BLaER1 treated with 17β-estradiol and CSF1 and Interleukin-3, amounts not matched to agents 10 nM and 100 nM (cell line): ENCODE measurements around the gene APAF1.

Experiments used
- H3K27ac ChIP-seq, 11 experiments: shearing (Covaris generic); formaldehyde crosslinking; 2 replicates each; pipeline ENCODE4 v1.8.1; 2022
- H3K27me3 ChIP-seq, 11 experiments: shearing (Covaris generic); formaldehyde crosslinking; 2 replicates each; pipeline ENCODE4 v1.8.1; 2022
- H3K36me3 ChIP-seq, 11 experiments: shearing (Covaris generic); formaldehyde crosslinking; 2 replicates each; pipeline ENCODE4 v1.8.1; 2022
- H3K4me1 ChIP-seq, 10 experiments: shearing (Covaris generic); formaldehyde crosslinking; 2 replicates each; pipeline ENCODE4 v1.8.1; 2022
- H3K4me2 ChIP-seq, 11 experiments: shearing (Covaris generic); formaldehyde crosslinking; 2 replicates each; pipeline ENCODE4 v1.8.1; 2022
- H3K4me3 ChIP-seq, 10 experiments: shearing (Covaris generic); formaldehyde crosslinking; 2 replicates each; pipeline ENCODE4 v1.8.1; 2022
- H3K9ac ChIP-seq, 11 experiments: shearing (Covaris generic); formaldehyde crosslinking; 2 replicates each; pipeline ENCODE4 v1.8.1; 2022
- H3K9me3 ChIP-seq, 11 experiments: shearing (Covaris generic); formaldehyde crosslinking; replicated peaks in 1 of 11; 2 replicates each; pipeline ENCODE4 v1.8.1; 2022
- H4K20me1 ChIP-seq, 11 experiments: shearing (Covaris generic); formaldehyde crosslinking; 2 replicates each; pipeline ENCODE4 v1.8.1; 2022
- Cebpa-rat ChIP-seq, 11 experiments: shearing (Covaris generic); IDR thresholded peaks; 2 replicates each; pipeline ENCODE4 v1.8.1; 2022

APAF1 gene

DNA sequence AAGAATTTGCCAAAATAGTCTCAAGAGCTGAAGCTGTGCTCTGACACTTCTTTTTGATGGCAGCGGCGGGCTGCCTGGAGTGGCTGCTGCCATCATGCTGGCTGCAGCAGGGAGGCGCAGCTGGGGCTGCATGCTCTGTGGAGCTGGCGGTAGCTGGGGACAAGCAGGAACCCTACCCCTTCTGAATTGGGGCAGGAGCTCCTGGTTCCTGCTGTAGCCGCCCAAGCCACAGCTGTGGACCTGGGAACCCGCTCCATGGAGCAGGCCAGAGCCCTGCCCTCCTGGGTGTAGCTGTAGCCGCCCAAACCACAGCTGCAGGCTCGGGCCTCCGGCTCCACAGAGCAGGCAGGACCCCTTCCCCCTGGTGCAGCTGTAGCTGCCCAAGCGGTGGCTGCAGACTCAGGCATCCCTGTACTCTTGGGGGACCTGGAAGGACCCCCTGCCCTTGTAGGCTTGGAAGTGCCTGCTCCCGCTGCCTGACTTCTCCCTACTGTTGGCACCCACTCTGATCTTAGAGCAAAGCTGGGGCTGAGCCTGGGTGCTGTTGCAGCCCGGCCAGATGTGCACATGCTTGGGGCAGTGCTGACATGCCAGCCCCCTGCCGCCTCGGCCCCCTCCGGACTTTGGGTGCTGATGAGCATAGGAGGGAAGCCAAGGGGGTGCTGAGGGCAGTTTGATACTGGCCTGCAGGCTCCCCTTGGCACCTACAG is 33.3 kb downstream of the APAF1 start:
- Histone ChIP-seq H3K36me3 (peaks cover 69 to 100% (median 94%) of the 10 kb centered on the region in 11 experiments), H3K9ac (no peak overlapping the region), H3K4me3 (no peak overlapping the region), H3K4me1 (peaks cover 0 to 10% (median 0%) of the 10 kb centered on the region in 10 experiments; a peak in 2 of 20 replicates), H4K20me1 (peaks cover 0 to 26% (median 3%) of the 10 kb centered on the region in 11 experiments; a peak in 6 of 22 replicates), H3K27me3 (no peaks in the 10 kb centered on the region), H3K9me3 (no peaks in the 10 kb centered on the region), H3K27ac (no peak overlapping the region), H3K4me2 (no peak overlapping the region)
- no peak for TF ChIP-seq Cebpa-rat (IDR thresholded peaks at IDR 0.05)

DNA sequence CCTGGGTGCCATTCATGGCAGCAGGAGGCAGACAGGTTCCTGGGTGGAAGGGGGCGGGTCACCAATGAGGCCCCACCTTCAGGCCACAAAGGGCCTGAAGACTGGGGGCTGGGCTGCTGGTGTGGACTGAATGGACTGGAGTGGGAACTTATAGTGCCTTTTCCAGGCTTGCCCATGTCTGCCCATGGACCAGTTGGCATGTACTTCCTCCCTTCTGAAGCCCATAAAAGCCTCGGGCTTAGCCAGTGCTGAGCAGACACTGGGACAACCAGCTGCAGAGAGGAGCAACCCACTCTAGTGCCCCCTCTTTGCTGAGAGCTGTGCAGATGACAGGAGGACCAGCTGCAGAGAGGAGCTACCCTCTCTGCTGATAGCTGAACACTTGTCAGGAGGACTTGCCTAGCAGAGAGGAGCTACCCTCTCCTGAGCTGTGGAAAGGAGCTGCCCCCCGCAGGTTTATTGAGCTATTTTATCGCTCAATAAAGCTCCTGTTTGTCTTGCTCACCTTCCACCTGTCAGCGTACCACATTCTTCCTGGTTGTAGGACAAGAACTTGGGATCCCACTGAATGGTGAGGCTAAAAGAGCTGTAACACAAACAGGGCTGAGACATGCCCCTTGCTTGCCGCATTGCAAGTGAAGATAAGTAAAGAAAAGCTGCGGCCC is 34.0 kb downstream of the APAF1 start:
- H3K9ac ChIP-seq = no peak overlapping the region
- peaks cover 69 to 100% (median 93%) of the 10 kb centered on the region in 11 experiments for H3K36me3 ChIP-seq
- H3K4me3 ChIP-seq = no peak overlapping the region
- H3K9me3 ChIP-seq = no peaks in the 10 kb centered on the region
- no peaks in the 10 kb centered on the region for H3K27me3 ChIP-seq
- peaks cover 0 to 24% (median 3%) of the 10 kb centered on the region in 11 experiments; a peak in 6 of 22 replicates for H4K20me1 ChIP-seq
- H3K27ac ChIP-seq = no peak overlapping the region
- no peak overlapping the region for H3K4me2 ChIP-seq
- no peak for TF ChIP-seq Cebpa-rat (IDR thresholded peaks at IDR 0.05)
- peaks cover 0 to 9% (median 0%) of the 10 kb centered on the region in 10 experiments; a peak in 2 of 20 replicates for H3K4me1 ChIP-seq

DNA sequence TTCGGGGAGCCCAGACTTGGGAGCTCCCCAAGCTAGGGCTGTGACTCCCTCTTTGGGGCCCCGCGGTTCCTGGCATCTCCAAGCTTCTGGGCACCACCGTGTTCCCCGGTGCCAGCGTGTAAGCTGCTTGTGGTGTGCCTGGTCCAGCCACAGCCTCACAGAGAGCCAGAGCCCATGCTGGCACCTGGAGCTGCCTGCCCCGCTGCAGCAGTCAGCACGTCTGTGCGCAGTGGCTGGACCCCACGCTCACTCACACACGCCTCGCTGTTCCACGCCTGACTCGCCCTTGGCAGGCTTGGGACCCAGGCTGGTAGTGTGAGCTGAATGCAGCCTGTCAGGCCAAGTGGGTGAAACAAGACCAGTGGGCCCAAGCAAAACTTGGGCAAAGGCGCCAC is 34.5 kb downstream of the APAF1 start:
- Histone ChIP-seq H3K27ac (no peak overlapping the region), H3K4me3 (no peak overlapping the region), H3K9ac (no peak overlapping the region), H4K20me1 (peaks cover 0 to 21% (median 3%) of the 10 kb centered on the region in 11 experiments; a peak in 6 of 22 replicates), H3K4me2 (no peak overlapping the region), H3K9me3 (no peaks in the 10 kb centered on the region), H3K36me3 (peaks cover 68 to 100% (median 93%) of the 10 kb centered on the region in 11 experiments), H3K4me1 (peaks cover 0 to 4% (median 0%) of the 10 kb centered on the region in 10 experiments; a peak in 2 of 20 replicates), H3K27me3 (no peaks in the 10 kb centered on the region)
- TF ChIP-seq Cebpa-rat (IDR thresholded peaks at IDR 0.05) = no peak

DNA sequence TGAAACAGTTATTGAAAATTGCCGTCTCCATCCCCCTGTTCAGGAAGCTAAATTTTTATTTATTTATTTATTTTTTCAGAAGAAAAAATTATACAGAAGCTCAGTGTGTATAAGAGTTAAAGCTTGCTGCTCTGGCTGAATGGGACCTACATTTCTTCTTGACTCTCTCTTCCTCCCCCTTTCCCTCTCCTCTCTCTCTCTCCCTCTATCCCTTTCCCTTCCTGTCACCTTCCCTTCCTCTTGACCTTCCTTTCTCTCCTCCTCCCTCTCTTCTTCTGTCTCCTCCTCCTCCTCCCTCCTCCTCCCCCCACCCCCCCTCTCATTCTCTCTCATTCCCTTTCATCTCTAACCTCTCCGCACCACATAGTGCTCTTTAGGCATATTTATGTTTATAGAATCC is 39.1 kb downstream of the APAF1 start:
- no peak for TF ChIP-seq Cebpa-rat (IDR thresholded peaks at IDR 0.05)
- Histone ChIP-seq H3K36me3 (peaks cover 94 to 100% (median 99%) of the 10 kb centered on the region in 11 experiments), H3K9ac (no peak overlapping the region), H3K4me1 (no peaks in the 10 kb centered on the region), H3K9me3 (no peaks in the 10 kb centered on the region), H3K27me3 (no peaks in the 10 kb centered on the region), H3K27ac (no peak overlapping the region), H4K20me1 (peaks cover 0 to 6% (median 0%) of the 10 kb centered on the region in 11 experiments; a peak in 5 of 22 replicates), H3K4me2 (no peak overlapping the region), H3K4me3 (no peak overlapping the region)

DNA sequence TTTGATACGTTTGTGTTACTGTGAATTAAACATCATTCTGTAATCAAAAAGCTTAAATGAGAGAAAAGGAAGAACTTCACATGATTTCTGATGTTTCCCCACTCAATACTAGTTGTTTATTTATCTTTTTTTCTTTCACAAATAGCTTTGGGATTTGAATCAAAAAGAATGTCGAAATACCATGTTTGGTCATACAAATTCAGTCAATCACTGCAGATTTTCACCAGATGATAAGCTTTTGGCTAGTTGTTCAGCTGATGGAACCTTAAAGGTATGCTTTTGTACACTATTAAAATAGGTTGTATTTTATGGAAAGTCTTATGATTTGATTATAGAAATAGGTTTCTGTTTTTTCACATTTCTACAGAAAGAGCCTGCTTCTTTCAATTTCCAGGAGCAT is 41.5 kb downstream of the APAF1 start:
- no peak overlapping the region for H3K9ac ChIP-seq

DNA sequence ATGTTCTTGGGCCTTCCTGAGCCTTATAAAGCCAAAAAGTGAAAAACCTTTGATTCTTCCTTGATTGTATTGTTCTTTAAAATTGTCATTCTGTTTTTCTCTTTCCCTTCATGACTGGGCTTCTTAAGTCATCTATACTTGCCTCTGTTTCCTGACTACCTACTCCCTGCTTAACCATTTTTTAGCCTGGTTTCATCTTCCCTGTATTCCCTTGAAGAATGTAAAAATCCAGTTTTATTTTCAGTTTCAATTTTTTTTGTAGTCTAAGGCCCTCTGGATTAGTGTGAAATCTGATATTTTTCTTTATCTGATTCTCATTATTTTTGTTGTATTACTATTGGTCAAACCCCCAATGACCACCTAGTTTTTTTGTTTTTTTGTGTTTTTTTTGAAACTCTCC is 46.3 kb downstream of the APAF1 start:
- H3K4me3 ChIP-seq = no peak overlapping the region
- H3K4me2 ChIP-seq = no peak overlapping the region
- H3K27ac ChIP-seq = no peak overlapping the region
- H4K20me1 ChIP-seq = peaks cover 0 to 41% (median 0%) of the 10 kb centered on the region in 11 experiments; a peak in 3 of 22 replicates
- H3K36me3 ChIP-seq = peaks cover 82 to 100% (median 97%) of the 10 kb centered on the region in 11 experiments
- H3K9ac ChIP-seq = no peak overlapping the region
- H3K4me1 ChIP-seq = no peaks in the 10 kb centered on the region
- no peak for TF ChIP-seq Cebpa-rat (IDR thresholded peaks at IDR 0.05)
- no peaks in the 10 kb centered on the region for H3K27me3 ChIP-seq
- H3K9me3 ChIP-seq = no peaks in the 10 kb centered on the region

More for the DNA sequence above, 41.5 kb downstream of the APAF1 start:
- no peaks in the 10 kb centered on the region for H3K9me3 ChIP-seq
- peaks cover 88 to 100% (median 99%) of the 10 kb centered on the region in 11 experiments for H3K36me3 ChIP-seq
- no peaks in the 10 kb centered on the region for H3K4me1 ChIP-seq
- peaks cover 0 to 6% (median 0%) of the 10 kb centered on the region in 11 experiments; a peak in 2 of 22 replicates for H4K20me1 ChIP-seq
- no peak overlapping the region for H3K4me3 ChIP-seq
- H3K27ac ChIP-seq = no peak overlapping the region
- no peak overlapping the region for H3K4me2 ChIP-seq
- no peak for TF ChIP-seq Cebpa-rat (IDR thresholded peaks at IDR 0.05)
- no peaks in the 10 kb centered on the region for H3K27me3 ChIP-seq

DNA sequence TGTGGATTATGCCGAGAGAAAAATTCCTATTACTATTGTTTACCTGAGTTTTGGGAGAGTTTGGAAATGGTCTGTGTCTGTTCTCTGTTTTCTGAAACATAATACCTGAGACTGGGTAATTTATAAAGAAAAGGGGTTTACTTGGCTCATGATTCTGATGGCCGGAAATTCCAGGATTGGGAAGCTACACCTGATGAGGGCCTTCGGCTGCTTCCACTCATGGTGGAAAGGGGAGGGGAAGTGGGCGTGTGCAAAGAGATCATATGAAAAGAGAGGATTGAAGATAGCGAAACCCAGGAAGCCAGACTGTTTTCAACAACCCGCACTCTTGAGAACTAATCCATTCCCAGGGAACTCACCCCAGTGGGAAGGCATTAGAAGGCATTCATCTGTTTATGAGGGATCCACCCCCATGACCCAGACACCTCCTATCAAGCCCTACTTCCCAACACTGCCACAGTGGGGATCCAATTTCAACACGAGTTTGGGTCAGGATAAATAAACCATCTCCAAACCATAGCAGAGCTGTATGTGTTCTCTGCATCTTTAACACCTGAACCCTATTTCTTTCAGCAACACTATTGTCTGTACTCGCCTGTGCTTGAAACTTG is 51.1 kb downstream of the APAF1 start:
- Histone ChIP-seq H3K27ac (no peak overlapping the region), H3K4me3 (no peak overlapping the region), H3K27me3 (no peaks in the 10 kb centered on the region), H3K4me1 (peaks cover 0 to 14% (median 3%) of the 10 kb centered on the region in 10 experiments; a peak in 9 of 20 replicates), H3K36me3 (peaks cover 67 to 97% (median 80%) of the 10 kb centered on the region in 11 experiments), H3K9me3 (no peaks in the 10 kb centered on the region), H3K4me2 (no peak overlapping the region), H3K9ac (no peak overlapping the region), H4K20me1 (peaks cover 0 to 83% (median 4%) of the 10 kb centered on the region in 11 experiments; a peak in 6 of 22 replicates)
- no peak for TF ChIP-seq Cebpa-rat (IDR thresholded peaks at IDR 0.05)

DNA sequence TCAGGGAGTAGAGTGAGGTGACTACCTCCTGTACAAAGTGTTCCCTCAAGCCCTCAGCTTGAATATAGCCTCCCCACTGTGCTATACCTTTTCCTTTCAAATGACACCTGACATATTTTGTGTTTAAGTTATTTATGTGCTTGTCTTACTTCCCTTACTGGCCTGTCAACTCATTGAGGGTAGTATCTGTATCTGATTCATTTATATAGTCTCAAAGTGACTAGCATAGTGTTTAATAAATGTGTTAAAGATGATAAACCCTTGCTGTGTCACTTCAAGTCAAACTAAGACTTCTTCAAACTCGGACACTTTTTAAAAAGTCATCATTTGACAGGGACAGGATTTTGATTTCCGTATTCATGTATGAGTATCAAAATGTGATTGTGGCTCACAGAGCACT is 52.1 kb downstream of the APAF1 start:
- Histone ChIP-seq H3K36me3 (peaks cover 62 to 97% (median 80%) of the 10 kb centered on the region in 11 experiments), H3K9ac (no peak overlapping the region), H3K4me3 (no peak overlapping the region), H3K27me3 (no peaks in the 10 kb centered on the region), H3K27ac (no peak overlapping the region), H4K20me1 (peaks cover 0 to 83% (median 4%) of the 10 kb centered on the region in 11 experiments; a peak in 6 of 22 replicates), H3K4me2 (no peak overlapping the region), H3K4me1 (peaks cover 0 to 14% (median 3%) of the 10 kb centered on the region in 10 experiments; a peak in 9 of 20 replicates), H3K9me3 (no peaks in the 10 kb centered on the region)
- no peak for TF ChIP-seq Cebpa-rat (IDR thresholded peaks at IDR 0.05)
